Activated CD8-positive, alpha-beta memory T cell treated with anti-CD3 and anti-CD28 coated beads for 24 hours (primary cell): ENCODE measurements around the gene CRYGC.

Experiments used
- DNase-seq: peaks from one replicate; pipeline ENCODE4 v3.0.0-alpha.2; 2020

The CRYGC gene

DNA sequence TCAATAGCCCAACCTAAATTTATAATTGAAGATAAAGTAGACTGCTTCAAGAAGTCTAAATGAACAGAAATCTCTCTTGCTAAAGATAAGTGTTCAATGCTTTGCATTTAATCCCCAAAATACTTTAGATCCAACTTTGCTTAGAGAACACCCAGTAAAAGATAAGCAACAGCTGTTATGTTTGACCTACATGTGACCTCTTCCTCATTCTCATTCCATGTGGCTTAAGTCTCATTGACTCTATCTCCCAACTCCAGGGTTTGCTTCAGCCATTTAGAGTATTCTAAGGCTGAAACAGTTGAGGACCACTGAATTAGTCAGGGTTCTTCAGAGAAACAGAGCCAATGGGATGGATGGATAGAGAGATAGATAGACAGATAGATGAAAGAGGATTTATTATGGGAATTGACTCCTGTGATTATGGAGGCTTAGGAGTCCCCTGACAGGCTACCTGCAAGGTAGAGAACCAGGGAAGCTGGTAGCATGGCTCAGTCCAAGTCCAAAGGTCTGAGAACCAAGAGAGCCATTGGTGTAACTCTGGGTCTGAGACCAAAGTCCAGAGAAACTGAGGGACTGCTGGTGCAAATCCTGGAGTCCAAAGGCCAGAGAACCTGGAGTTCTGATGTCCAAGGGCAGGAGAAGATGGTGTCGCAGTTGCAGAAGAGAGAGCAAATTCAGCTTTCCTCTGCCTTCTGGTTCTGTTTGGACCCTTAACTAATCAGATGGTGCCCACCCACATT lies 37.4 kb downstream of the CRYGC start:
- DNase-seq: no peak

DNA sequence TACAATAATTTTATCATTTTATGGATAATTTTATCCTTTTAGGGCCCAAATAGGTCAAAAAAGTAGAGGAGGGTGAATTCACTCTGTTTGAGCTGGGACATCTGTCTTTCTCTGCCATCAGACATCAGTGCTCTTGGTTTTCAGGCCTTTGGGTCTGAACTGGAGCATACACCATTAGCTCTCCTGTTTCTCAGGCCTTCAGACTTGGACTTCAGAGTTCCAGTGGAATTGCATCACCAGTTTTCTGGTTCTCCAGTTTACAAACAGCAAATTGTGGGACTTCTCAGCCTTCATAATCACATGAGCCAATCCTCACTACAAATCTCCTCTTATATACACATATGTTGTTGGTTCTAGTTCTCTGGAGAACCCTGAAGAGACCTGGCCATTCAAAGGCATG lies 39.2 kb downstream of the CRYGC start:
- no peak for DNase-seq

DNA sequence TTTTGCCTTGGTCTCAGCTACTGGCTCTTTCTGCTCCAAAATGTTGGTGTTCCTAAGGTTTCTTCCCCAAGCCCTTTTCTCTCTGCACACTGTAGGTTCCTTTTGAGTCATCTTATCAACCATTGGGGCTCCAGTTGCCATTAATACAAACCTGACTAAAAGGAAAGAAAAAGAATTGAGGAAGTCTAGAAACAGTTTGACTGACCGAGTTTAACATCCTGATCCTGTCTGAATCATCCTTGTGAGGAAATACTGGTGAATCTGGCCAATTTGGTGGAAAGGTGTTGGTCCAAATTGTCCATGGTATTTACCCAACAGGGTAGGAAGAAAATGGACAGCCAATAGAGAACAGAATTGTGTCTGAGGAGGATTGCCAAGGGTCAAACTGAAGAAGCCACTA lies 43.6 kb downstream of the CRYGC start:
- DNase-seq: no peak

DNA sequence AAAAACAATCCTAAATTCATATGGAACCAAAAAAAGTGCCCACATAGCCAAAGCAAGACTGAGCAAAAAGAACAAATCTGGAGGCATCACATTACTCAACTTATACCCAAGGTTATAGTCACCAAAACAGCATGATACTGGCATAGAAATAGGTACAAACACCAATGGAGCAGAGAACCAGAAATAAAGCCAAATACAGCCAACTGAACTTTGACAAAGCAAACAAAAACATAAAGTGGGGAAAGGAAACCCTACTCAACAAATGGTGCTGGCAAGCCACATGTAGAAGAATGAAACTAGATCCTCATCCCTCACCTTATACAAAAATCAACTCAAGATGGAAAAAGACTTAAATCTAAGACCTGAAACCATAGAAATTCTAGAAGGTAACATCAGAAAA lies 45.8 kb downstream of the CRYGC start:
- no peak for DNase-seq
